GM23338 (cell line): Measurements from ENCODE around the gene GADD45B. TPM values are rescaled to one million over a fixed set of nuclear protein-coding genes. Genes with fewer than 3 reads are reported as not detected.

Experiments
- ATAC-seq: fragments of 200-7000 bp; cut with Tn5 transposase; 3 replicates; pipeline ENCODE4 v1.9.1; 2020
- DNase-seq: peaks from one replicate; pipeline ENCODE4 v3.0.0-alpha.2; 2015; ENCODE audit warnings: low spot score
- H2AFZ ChIP-seq: fragments of 200-600 bp; sonication (generic); 2 replicates; pipeline ENCODE4 v1.8.0; 2016; ENCODE audit warnings: antibody characterized with exemption, mild to moderate bottlenecking, moderate library complexity
- H3F3A ChIP-seq: fragments of 200-600 bp; sonication (generic); replicated peaks from 2 replicates; pipeline ENCODE4 v1.8.0; 2017; ENCODE audit warnings: antibody characterized with exemption, mixed run types, low read depth
- H3K27ac ChIP-seq: fragments of 200-600 bp; sonication (generic); 2 replicates; pipeline ENCODE4 v1.6.1; 2016; ENCODE audit warnings: low read depth
- H3K27me3 ChIP-seq: fragments of 200-600 bp; sonication (generic); 2 replicates; pipeline ENCODE4 v1.8.0; 2016; ENCODE audit warnings: mild to moderate bottlenecking, mixed run types, moderate library complexity; ENCODE audit not compliant: insufficient read depth
- H3K36me3 ChIP-seq: fragments of 200-600 bp; sonication (generic); 2 replicates; pipeline ENCODE4 v1.8.0; 2016; ENCODE audit warnings: mild to moderate bottlenecking; ENCODE audit not compliant: insufficient read depth
- H3K4me1 ChIP-seq: fragments of 200-600 bp; sonication (generic); 2 replicates; pipeline ENCODE4 v1.8.0; 2016; ENCODE audit warnings: mild to moderate bottlenecking, moderate library complexity; ENCODE audit not compliant: insufficient read depth
- H3K4me2 ChIP-seq: fragments of 200-600 bp; sonication (generic); 2 replicates; pipeline ENCODE4 v1.7.1; 2017; ENCODE audit warnings: mixed run types
- H3K4me3 ChIP-seq: fragments of 200-600 bp; sonication (generic); 2 replicates; pipeline ENCODE4 v1.6.1; 2016; ENCODE audit warnings: mixed run types
- H3K79me2 ChIP-seq: fragments of 200-600 bp; sonication (generic); replicated peaks from 2 replicates; pipeline ENCODE4 v1.8.0; 2017; ENCODE audit warnings: mild to moderate bottlenecking; ENCODE audit not compliant: insufficient read depth
- H3K9me2 ChIP-seq: fragments of 200-600 bp; sonication (generic); 2 replicates; pipeline ENCODE4 v1.8.0; 2017; ENCODE audit not compliant: insufficient read depth
- H4K20me1 ChIP-seq: fragments of 200-600 bp; sonication (generic); replicated peaks from 2 replicates; pipeline ENCODE4 v1.8.0; 2017; ENCODE audit warnings: mild to moderate bottlenecking; ENCODE audit not compliant: insufficient read depth
- H3K27ac Mint-ChIP-seq: 2 replicates; pipeline ENCODE4 v1.8.0; 2020; ENCODE audit warnings: inconsistent platforms, mild to moderate bottlenecking, moderate library complexity, mixed read lengths
- H3K27me3 Mint-ChIP-seq: 3 replicates; pipeline ENCODE4 v1.8.0; 2022; ENCODE audit warnings: low read depth, mild to moderate bottlenecking, moderate library complexity, mixed read lengths, inconsistent platforms; ENCODE audit not compliant: insufficient read depth, poor library complexity
- H3K36me3 Mint-ChIP-seq: 3 replicates; pipeline ENCODE4 v1.8.0; 2021; ENCODE audit warnings: low read depth, mild to moderate bottlenecking, inconsistent platforms, moderate library complexity, mixed read lengths
- H3K4me1 Mint-ChIP-seq: 3 replicates; pipeline ENCODE4 v1.8.0; 2020; ENCODE audit warnings: mild to moderate bottlenecking, inconsistent platforms, mixed read lengths
- H3K4me3 Mint-ChIP-seq: 3 replicates; pipeline ENCODE4 v1.8.0; 2021; ENCODE audit warnings: moderate library complexity, mild to moderate bottlenecking, inconsistent platforms, mixed read lengths
- H3K9me3 Mint-ChIP-seq: 3 replicates; pipeline ENCODE4 v1.8.0; 2020; ENCODE audit warnings: moderate library complexity, mild to moderate bottlenecking, inconsistent platforms, mixed read lengths
- CREB1 ChIP-seq: fragments of 250-450 bp; sonication (Bioruptor Pico); IDR thresholded peaks from 2 replicates; pipeline ENCODE4 v1.5.0; 2020; ENCODE audit warnings: low read depth, mild to moderate bottlenecking, moderate library complexity
- ETS1 ChIP-seq: IDR thresholded peaks from 2 replicates; pipeline ENCODE4 v1.6.1; 2016; ENCODE audit warnings: antibody characterized with exemption
- EZH2phosphoT487 ChIP-seq: fragments of 200-600 bp; sonication (generic); IDR thresholded peaks from one replicate; pipeline ENCODE4 v1.8.1; 2018; ENCODE audit warnings: antibody characterized with exemption; ENCODE audit not compliant: unreplicated experiment
- JUNB ChIP-seq: IDR thresholded peaks from one replicate; pipeline ENCODE4 v1.6.1; 2016; ENCODE audit warnings: antibody characterized with exemption; ENCODE audit not compliant: unreplicated experiment
- POLR2AphosphoS5 ChIP-seq: IDR thresholded peaks from 2 replicates; pipeline ENCODE4 v1.6.1; 2016; ENCODE audit warnings: antibody characterized with exemption, low read depth
- ZNF114 ChIP-seq: fragments of 250-450 bp; sonication (Bioruptor Pico); IDR thresholded peaks from 2 replicates; pipeline ENCODE4 v1.5.0; 2020; ENCODE audit warnings: mild to moderate bottlenecking, moderate library complexity
- ZNF331 ChIP-seq: fragments of 250-450 bp; sonication (Bioruptor Pico); IDR thresholded peaks from 2 replicates; pipeline ENCODE4 v1.5.0; 2020; ENCODE audit warnings: low read depth, mild to moderate bottlenecking, moderate library complexity
- ZNF462 ChIP-seq: fragments of 250-450 bp; sonication (Bioruptor Pico); IDR thresholded peaks from 2 replicates; pipeline ENCODE4 v1.5.0; 2020; ENCODE audit warnings: mild to moderate bottlenecking, moderate library complexity
- polyA plus RNA-seq: library from polyadenylated mRNA; unstranded; fragments of >200 nt; fragmentation: Nextera tagmentation; extraction: Ambion mirVana; gene quantifications from 2 replicates; pipeline ENCODE4 v1.2.1, GENCODE V29; 2016
- total RNA-seq: library from RNA; depleted of rRNA; stranded (reverse); fragments of >200 nt; shearing (Covaris generic); gene quantifications from 2 replicates; pipeline ENCODE4 v1.2.3, GENCODE V29; 2014

Gene GADD45B
- total and polyA plus RNA-seq, 2 experiments from 2014 or later: 12.3 to 16.6 TPM

DNA sequence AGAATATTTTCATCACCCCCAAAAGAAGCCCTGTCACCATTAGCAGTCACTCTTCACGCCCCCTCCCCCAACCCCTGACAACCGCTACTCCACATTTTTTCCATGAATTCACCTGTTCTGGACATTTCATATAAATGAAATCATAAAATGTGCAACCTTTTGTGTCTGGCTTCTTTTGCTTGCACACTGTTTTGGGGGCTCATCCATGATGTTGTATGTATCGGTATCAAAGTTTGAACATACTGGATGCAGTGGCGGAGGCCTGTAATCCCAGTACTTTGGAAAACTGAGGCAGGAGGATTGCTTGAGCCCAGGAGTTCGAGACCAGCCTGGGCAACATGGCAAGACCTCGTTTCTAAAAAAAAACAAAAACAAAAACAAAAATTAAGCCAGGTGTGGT, 7.2 kb downstream of the GADD45B start:
- TF ChIP-seq CREB1 (no peak), ZNF462 (CRISPR knock-in tag) (no peak), EZH2phosphoT487 (no peak), ZNF114 (no peak), ETS1 (no peak), ZNF331 (CRISPR knock-in tag) (no peak), JUNB (no peak), POLR2AphosphoS5 (no peak)
- H3K79me2 ChIP-seq: no peaks in the 10 kb centered on the region

More for the DNA sequence above, 7.2 kb downstream of the GADD45B start:
- Histone ChIP-seq H3K9me2 (no peaks in the 10 kb centered on the region), H3K36me3 (no peaks in the 10 kb centered on the region), H3K27me3 (peaks cover 39% of the 10 kb centered on the region), H3K4me1 (peaks cover 5% of the 10 kb centered on the region; the same call in 1 of the 2 replicates), H2AFZ (no peak overlapping the region), H3K27ac (no peak overlapping the region), H3K4me2 (no peak overlapping the region), H3F3A (0 out of 2 replicates have a peak, but pooled peaks cover 6% of the 10 kb centered on the region), H3K4me3 (no peak overlapping the region), H4K20me1 (no peaks in the 10 kb centered on the region; the same call in none of the 2 replicates)
- Mint-ChIP-seq H3K36me3 (peaks cover 4% of the 10 kb centered on the region; the same call in 2 of the 3 replicates), H3K4me1 (peaks cover 11% of the 10 kb centered on the region), H3K9me3 (peaks cover 30% of the 10 kb centered on the region), H3K4me3 (no peak overlapping the region), H3K27me3 (peaks cover 37% of the 10 kb centered on the region), H3K27ac (no peak overlapping the region)
- no peak for ATAC-seq
- DNase-seq: no peak
